ENCODE measurements around the gene LRRC25.

GRCh38 chr19:18424122-18424889 is 26.9 kb upstream of the LRRC25 start:
- no peak for TF ChIP-seq REST (IDR thresholded peaks at IDR 0.05; ENCODE audit: insufficient read depth in 1 of 2, low read depth in 2 of 2, low read length in 2 of 2)
- TF ChIP-seq TAF1 (IDR thresholded peaks at IDR 0.05; ENCODE audit: borderline replicate concordance, insufficient read depth, low read length) = no peak
- TF ChIP-seq POLR2AphosphoS5 (IDR thresholded peaks at IDR 0.05; ENCODE audit: low read depth, low read length) = no peak

All from PFSK-1 (cell line).